Adrenal gland (tissue), 12 donors: Measurements from ENCODE around the gene GRM4. TPM values are rescaled to one million over a fixed set of nuclear protein-coding genes. Genes with fewer than 3 reads are reported as not detected.

ENCODE experiments used
- DNase-seq, 7 donors: peaks; one replicate each; pipeline ENCODE4 v3.0.0-alpha.2; 2019 to 2020
- H3K27ac ChIP-seq, 5 donors: fragments of 200-600 bp; sonication (generic) in 4 of 5; 1 replicate in 3 of 5; 2 replicates in 2 of 5; pipeline versions ENCODE4 v1.5.1 to v1.8.0; 2016 to 2020; ENCODE audit warnings: mild to moderate bottlenecking in 1 of 5
- H3K27me3 ChIP-seq: fragments of 200-600 bp; 2 replicates; pipeline ENCODE4 v1.8.0; 2021
- H3K36me3 ChIP-seq, 2 donors: fragments of 200-600 bp; replicated peaks in 1 of 2; 1 replicate in 1 of 2; 2 replicates in 1 of 2; pipeline versions ENCODE4 v1.5.1 to v1.8.0; 2018 to 2022
- H3K4me1 ChIP-seq, 2 donors: fragments of 200-600 bp; replicated peaks in 1 of 2; 1 replicate in 1 of 2; 2 replicates in 1 of 2; pipeline versions ENCODE4 v1.5.1 to v1.8.0; 2018 to 2021
- H3K4me3 ChIP-seq, 4 donors: fragments of 200-600 bp; sonication (generic) in 3 of 4; one replicate each; pipeline ENCODE4 v1.5.1; 2016 to 2018
- H3K9me3 ChIP-seq, 3 donors: fragments of 200-600 bp; sonication (generic) in 1 of 3; replicated peaks in 1 of 3; 1 replicate in 2 of 3; 2 replicates in 1 of 3; pipeline versions ENCODE4 v1.5.1 to v1.8.0; 2016 to 2021
- CTCF ChIP-seq, 6 experiments: fragments of 450-650 bp in 4 of 6; fragments of 200-600 bp in 2 of 6; sonication (generic) in 1 of 6; IDR thresholded peaks; 1 replicate in 5 of 6; 2 replicates in 1 of 6; pipeline versions ENCODE4 v1.5.1 to v1.8.0; 2016 to 2021; ENCODE audit warnings: antibody characterized with exemption in 6 of 6, mild to moderate bottlenecking in 2 of 6, moderate library complexity in 1 of 6
- POLR2A ChIP-seq, 2 donors: fragments of 450-650 bp; IDR thresholded peaks; one replicate each; pipeline ENCODE4 v1.6.1; 2017; ENCODE audit warnings: antibody characterized with exemption in 2 of 2, mild to moderate bottlenecking in 2 of 2, moderate library complexity in 1 of 2
- WGBS, 4 donors: extraction: QIAGEN DNeasy Blood & Tissue Kit in 2 of 4; methylation state at CpG; one replicate each; pipeline versions ENCODE4 v1.1.5 to v1.1.7; 2013 to 2017; 5-methylcytosine and 5-hydroxymethylcytosine counted together
- intact Hi-C, 2 donors: fragments of 100-400 bp; cut with DNase I; formaldehyde crosslinking; loops; one replicate each; pipeline versions ENCODE4 v1.14.1 to v1.15.0; 2022 to 2023
- polyA plus RNA-seq, 3 donors: library from polyadenylated mRNA; stranded (reverse); fragments of 200-250 nt in 2 of 3; fragments of 350-450 nt in 1 of 3; fragmentation: Illumina TruSeq in 1 of 3; extraction: RNeasy Lipid Tissue Mini Kit (QIAGEN cat#74804) in 1 of 3; gene quantifications; one replicate each; pipeline ENCODE4 v1.2.3, GENCODE V29; 2013 to 2014
- total RNA-seq, 9 donors: library from RNA; depleted of rRNA in 4 of 9; stranded (reverse); fragments of >200 nt in 4 of 9; fragments of 120-200 nt in 1 of 9; fragmentation: NEBNext Ultra II Directional in 1 of 9; extraction: Animal tissue kit (Norgen Biotek cat#: 25700) in 1 of 9; gene quantifications; one replicate each; pipeline versions ENCODE4 v1.1.0 to v1.2.4, GENCODE V29; 2013 to 2023
- donor health status: healthy with polysubstance abuse.
- donor health status: Bipolar disorder and iron deficiency.
- donor health status: DM: yes; HTN: yes; CAD: no.
- donor health status: DM: no; HTN: no; CAD: no.
- donor health status: DM: no; HTN: no; CAD: no.
- donor health status: DM: yes; HTN: yes; CAD: no.

Gene GRM4
- total and polyA plus RNA-seq, 12 donors = 0.06 TPM; not detected in 11

- no peak overlapping the region for H3K4me3 ChIP-seq
- intact Hi-C loops = no loop called here
- TF ChIP-seq POLR2A (IDR thresholded peaks at IDR 0.05) = no peak
- TF ChIP-seq CTCF (IDR thresholded peaks at IDR 0.05) = no peak
- no peak for DNase-seq
- WGBS, 4 donors = 69 to 86% (median 77%) methylated on average over 14 to 16 of the region's 16 CpGs
- H3K27me3 ChIP-seq = peaks cover 15% of the 10 kb centered on the region
- H3K9me3 ChIP-seq = no peaks in the 10 kb centered on the region
- H3K36me3 ChIP-seq = no peaks in the 10 kb centered on the region
- no peaks in the 10 kb centered on the region for H3K4me1 ChIP-seq
- H3K27ac ChIP-seq = no peak overlapping the region
Observed at GRCh38 chr6:33978412-33979150, 167.3 kb downstream of the GRM4 start.

DNA sequence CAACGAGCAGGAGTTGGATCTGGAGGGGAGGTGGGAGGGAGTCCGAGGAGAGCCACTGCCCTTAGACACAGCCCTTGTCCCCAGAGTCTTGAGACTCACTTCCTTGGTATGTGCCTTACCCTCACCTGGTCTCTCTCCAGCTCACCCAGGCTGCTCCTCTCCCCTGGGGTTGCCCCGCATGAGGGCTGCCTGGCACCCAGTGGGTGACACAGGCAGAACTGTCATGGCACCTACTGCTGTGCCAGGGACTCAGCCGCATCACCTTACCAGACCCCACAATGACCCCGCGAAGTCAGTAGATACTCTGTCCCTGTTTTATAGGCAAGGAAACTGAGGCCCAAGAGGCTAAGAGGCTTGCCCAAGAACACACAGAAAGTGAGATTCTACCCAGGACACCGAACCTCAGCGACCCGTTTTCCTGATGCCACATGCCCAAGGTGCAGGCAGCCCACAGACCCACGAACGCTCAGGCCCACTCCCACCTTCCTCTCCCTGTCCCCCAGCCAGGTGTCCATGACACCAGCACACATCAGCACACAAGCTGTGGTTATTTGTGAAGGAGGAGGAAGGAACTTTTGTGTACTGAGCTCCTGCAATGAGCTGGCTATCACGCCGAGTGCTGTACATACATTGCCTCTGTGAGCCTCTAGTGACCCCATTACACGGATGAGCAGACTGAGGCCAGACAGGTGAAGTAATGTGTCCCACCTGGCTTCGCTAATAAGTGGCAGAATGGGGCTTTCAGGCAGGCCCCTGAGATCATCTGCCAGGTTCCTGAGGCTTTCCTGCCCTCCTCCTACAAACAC is 168.1 kb downstream of the GRM4 start:
- no peak for DNase-seq
- 73 to 88% (median 81%) methylated on average over 6 to 15 of the region's 15 CpGs for WGBS, 4 donors
- no peak overlapping the region for H3K4me3 ChIP-seq
- H3K36me3 ChIP-seq = no peaks in the 10 kb centered on the region
- H3K27ac ChIP-seq = no peak overlapping the region
- TF ChIP-seq CTCF (IDR thresholded peaks at IDR 0.05) (no peak), POLR2A (IDR thresholded peaks at IDR 0.05) (no peak)
- intact Hi-C loops = no loop called here
- H3K4me1 ChIP-seq = no peaks in the 10 kb centered on the region
- H3K27me3 ChIP-seq = peaks cover 17% of the 10 kb centered on the region
- H3K9me3 ChIP-seq = no peaks in the 10 kb centered on the region

DNA sequence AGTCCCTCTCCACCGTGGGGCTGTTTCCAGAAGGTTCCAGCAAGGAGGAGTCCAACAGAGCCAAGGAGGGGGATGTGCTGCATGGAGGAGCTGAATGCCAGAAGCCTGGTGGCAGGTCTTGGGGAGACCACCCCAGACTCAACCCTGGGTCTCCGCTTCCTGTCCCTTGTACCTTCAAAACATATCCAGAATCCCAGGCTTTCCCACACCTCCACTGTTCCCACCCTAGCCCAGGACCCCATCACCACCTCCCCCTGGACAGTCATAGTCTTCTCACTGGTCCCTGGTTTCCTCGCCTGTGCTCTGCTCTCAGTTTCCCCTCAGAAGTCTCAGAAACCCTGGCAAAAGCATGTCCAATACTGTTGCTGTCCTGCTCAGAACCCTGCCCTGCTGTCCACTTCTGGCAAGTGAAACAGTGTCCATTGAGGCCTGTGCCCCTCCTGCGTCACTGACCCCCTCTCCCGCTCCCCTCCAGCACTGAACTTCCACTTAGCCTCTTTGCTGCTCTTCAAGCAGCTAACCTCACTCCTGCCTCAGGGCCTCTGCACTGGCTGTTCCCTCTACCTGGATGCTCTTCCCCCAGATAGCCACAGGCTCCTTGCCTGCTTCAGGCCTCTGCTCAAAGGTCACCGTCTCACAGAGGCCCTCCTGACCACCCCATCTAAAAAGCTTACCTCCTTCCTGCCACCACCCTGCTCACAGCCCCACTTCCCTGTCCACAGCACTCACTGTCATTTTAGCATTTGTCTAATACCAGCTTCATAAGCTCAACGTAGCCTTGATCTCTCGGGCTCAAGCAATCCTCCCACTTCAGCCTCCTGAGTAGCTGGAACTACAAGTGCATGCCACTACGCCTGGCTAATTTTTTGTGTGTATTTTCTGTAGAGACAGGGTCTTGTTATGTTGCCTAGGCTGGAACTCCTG is 169.2 kb downstream of the GRM4 start:
- DNase-seq = no peak
- H3K4me3 ChIP-seq = no peak overlapping the region
- H3K27ac ChIP-seq = no peak overlapping the region
- WGBS, 4 donors = 75 to 85% (median 81%) methylated on average over 7 to 9 of the region's 9 CpGs
- no peak for TF ChIP-seq POLR2A (IDR thresholded peaks at IDR 0.05)
- TF ChIP-seq CTCF (IDR thresholded peaks at IDR 0.05) = no peak
- intact Hi-C loops = no loop called here
- peaks cover 17% of the 10 kb centered on the region for H3K27me3 ChIP-seq
- H3K9me3 ChIP-seq = peaks cover 0 to 3% (median 0%) of the 10 kb centered on the region in 3 donors
- H3K36me3 ChIP-seq = no peaks in the 10 kb centered on the region
- H3K4me1 ChIP-seq = no peaks in the 10 kb centered on the region
